Activated T-helper 1 cell treated with Interleukin-2 at 50 U/mL for 16 hours (primary cell): ENCODE measurements around the gene OR8K1.

Experiments
- DNase-seq: peaks from one replicate; pipeline ENCODE4 v3.0.0-alpha.2; 2020; ENCODE audit warnings: low read depth

OR8K1 gene

DNA sequence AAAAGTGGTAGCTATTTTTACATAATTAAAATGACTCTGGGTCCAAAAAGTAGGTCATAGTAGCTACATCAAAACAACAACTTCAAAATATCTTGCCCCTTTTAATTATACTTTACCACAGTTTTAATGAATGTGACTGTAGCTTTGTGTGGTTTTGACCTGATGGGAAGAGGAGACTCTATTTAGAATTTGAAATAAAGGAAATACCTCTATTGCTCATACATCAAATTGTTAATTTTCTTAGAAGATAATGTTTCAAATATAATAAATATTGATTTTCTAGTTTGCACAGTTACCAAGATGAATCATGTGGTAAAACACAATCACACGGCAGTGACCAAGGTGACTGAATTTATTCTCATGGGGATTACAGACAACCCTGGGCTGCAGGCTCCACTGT lies at the start of gene OR8K1:
TSS of gene OR8K1 (plus strand) at position 301 of the 400 bp plus-strand sequence. CDS start at position 301, 0 bp downstream.
- no peak for DNase-seq

DNA sequence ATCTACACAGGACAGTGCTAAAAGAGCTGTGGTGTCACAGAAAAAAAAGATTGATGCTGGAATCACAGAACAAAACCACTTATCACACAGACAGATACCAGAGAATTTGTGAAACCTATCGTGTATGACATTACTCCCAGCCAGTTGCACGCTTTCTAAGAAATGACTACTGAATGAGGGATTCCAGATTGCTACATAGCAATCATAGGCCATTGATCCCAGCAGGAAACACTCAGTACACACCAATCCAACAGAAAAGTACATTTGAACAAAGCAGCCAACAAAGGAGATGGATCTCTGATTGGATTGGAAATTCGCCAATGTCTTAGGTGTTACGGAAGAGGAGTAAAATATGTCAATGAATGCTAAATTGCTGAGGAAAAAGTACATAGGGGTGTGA lies 48.9 kb upstream of the OR8K1 start:
- DNase-seq, result no peak

DNA sequence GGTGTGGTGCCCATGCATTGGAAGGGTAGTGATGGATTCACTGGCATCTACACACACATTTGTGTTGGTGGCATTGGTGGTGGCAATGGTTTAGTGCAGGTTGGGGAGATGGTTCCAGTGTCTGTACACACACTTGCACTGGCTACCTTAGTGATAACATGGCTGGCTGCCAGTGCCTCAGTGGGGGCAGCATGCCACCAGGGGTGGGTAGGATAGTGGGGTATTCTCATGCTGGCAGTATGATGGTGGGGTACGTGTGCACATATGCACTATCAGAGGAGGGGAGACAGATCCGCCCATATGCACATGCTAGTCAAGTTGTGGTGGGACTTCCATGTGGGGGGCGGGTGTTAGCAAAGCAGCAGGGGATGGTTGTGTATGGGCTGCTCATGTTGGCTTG lies 38.0 kb upstream of the OR8K1 start:
- DNase-seq, result no peak

DNA sequence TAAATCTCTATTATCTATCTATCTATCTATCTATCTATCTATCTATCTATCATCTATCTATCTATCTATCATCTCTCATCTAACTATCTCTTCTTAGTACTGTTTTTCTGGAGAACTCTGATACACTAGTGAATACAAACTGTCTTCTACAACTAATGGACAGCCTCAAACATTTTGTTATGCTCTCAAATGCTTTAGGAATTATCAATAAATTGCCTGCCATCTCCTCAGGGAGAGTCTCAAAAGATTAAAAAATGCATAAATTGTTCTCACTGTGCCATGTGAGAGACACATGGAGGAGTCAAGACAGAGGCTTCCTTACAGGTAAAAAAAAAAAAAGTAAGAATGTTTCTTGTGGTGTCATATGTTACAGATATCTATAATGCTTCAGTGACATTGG lies 31.0 kb upstream of the OR8K1 start, which contains the start of gene OR8K3:
TSS of gene OR8K3 (plus strand) at position 301 of the 400 bp plus-strand sequence. CDS start 3,163 bp downstream, outside the sequence.
- DNase-seq, result no peak

- DNase-seq, result no peak
Observed at GRCh38 chr11:56331861-56332491, 13.9 kb upstream of the OR8K1 start.

- DNase-seq, result no peak
Observed at GRCh38 chr11:56333156-56333555, 12.7 kb upstream of the OR8K1 start.

GRCh38 chr11:56340289-56340688 lies 5.5 kb upstream of the OR8K1 start:
- DNase-seq, result no peak

GRCh38 chr11:56353991-56354390 lies 8.2 kb downstream of the OR8K1 start, which contains the start of gene OR8J1:
Gene OR8J1 (plus strand): TSS chr11:56354291. CDS start chr11:56360247, 5,956 bp downstream.
- no peak for DNase-seq

- no peak for DNase-seq
Observed at GRCh38 chr11:56375324-56375723, 29.5 kb downstream of the OR8K1 start, which contains the start of gene OR8U1. Gene OR8U1 (plus strand): TSS chr11:56375624. CDS start chr11:56375624, 0 bp downstream.

GRCh38 chr11:56380120-56380519 lies 34.3 kb downstream of the OR8K1 start:
- no peak for DNase-seq

- DNase-seq, result no peak
Observed at GRCh38 chr11:56394381-56394780, 48.5 kb downstream of the OR8K1 start.

DNA sequence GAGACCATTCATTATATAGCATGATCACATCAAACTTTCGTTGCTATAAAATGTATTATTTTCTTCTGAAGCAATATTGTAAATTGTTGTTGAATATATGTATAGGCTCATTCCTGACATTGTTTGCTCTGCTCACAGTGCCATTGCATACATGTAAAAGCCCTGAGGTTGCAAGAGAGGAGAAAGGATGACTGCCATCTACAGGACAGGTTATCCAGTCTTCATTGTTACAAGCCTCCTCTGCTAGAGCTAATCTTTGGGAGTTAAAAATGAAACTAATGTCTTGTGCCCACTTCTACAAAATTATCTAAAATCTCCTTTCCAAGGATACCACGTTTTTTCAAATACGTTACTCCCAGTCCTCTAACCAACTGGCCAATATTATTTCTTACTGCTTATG lies 50.2 kb downstream of the OR8K1 start:
- DNase-seq, result no peak
